Liver (tissue), 9 donors: ENCODE measurements around the gene ZSWIM8. TPM values are rescaled to one million over a fixed set of nuclear protein-coding genes. Genes with fewer than 3 reads are reported as not detected.

Experiments used
- DNase-seq: peaks from one replicate; pipeline ENCODE4 v3.0.0-alpha.2; 2017; ENCODE audit warnings: low spot score
- H3K27ac ChIP-seq, 2 donors: one replicate each; pipeline ENCODE4 v1.7.0; 2013; ENCODE audit warnings: inconsistent platforms in 2 of 2, low read length in 2 of 2, control low read depth in 1 of 2, low read depth in 1 of 2, mild to moderate bottlenecking in 1 of 2
- H3K27me3 ChIP-seq, 4 donors: one replicate each; pipeline versions ENCODE4 v1.6.1 to v1.7.0; 2013; ENCODE audit warnings: low read length in 3 of 4, inconsistent platforms in 1 of 4, mild to moderate bottlenecking in 1 of 4, moderate library complexity in 1 of 4; ENCODE audit not compliant: control insufficient read depth in 4 of 4, insufficient read depth in 4 of 4
- H3K36me3 ChIP-seq, 4 donors: one replicate each; pipeline versions ENCODE4 v1.6.1 to v1.7.0; 2013; ENCODE audit warnings: low read length in 3 of 4, mild to moderate bottlenecking in 3 of 4, low read depth in 1 of 4, moderate library complexity in 1 of 4; ENCODE audit not compliant: control insufficient read depth in 4 of 4, insufficient read depth in 3 of 4
- H3K4me1 ChIP-seq, 4 donors: one replicate each; pipeline versions ENCODE4 v1.6.1 to v1.7.0; 2013; ENCODE audit warnings: low read length in 3 of 4, mild to moderate bottlenecking in 3 of 4, moderate library complexity in 1 of 4; ENCODE audit not compliant: control insufficient read depth in 4 of 4, insufficient read depth in 4 of 4
- H3K4me3 ChIP-seq, 3 donors: one replicate each; pipeline versions ENCODE4 v1.6.1 to v1.7.0; 2013; ENCODE audit warnings: low read length in 3 of 3, control low read depth in 1 of 3, low read depth in 1 of 3, mild to moderate bottlenecking in 1 of 3
- H3K9ac ChIP-seq, 2 donors: one replicate each; pipeline ENCODE4 v1.7.0; 2013; ENCODE audit warnings: low read length in 2 of 2, mild to moderate bottlenecking in 2 of 2, moderate library complexity in 2 of 2, control low read depth in 1 of 2, low read depth in 1 of 2
- H3K9me3 ChIP-seq, 4 donors: one replicate each; pipeline versions ENCODE4 v1.6.1 to v1.7.0; 2013; ENCODE audit warnings: low read length in 3 of 4; ENCODE audit not compliant: control insufficient read depth in 4 of 4
- ATF3 ChIP-seq: IDR thresholded peaks from 2 replicates; pipeline ENCODE4 v1.6.1; 2016; ENCODE audit warnings: antibody characterized with exemption
- CTCF ChIP-seq: fragments of 150-350 bp; IDR thresholded peaks from 2 replicates; pipeline ENCODE4 v1.5.1; 2017; ENCODE audit warnings: improper control_type of control experiment, low read depth, low read length; ENCODE audit not compliant: missing input control
- EGR1 ChIP-seq, 2 donors: IDR thresholded peaks; 2 replicates each; pipeline ENCODE4 v1.6.1; 2016 to 2018; ENCODE audit warnings: antibody characterized with exemption in 2 of 2, low read depth in 2 of 2
- FOXA1 ChIP-seq: IDR thresholded peaks from 2 replicates; pipeline ENCODE4 v1.6.1; 2016; ENCODE audit warnings: antibody characterized with exemption
- FOXA2 ChIP-seq: IDR thresholded peaks from 2 replicates; pipeline ENCODE4 v1.6.1; 2016; ENCODE audit warnings: antibody characterized with exemption
- GABPA ChIP-seq, 2 donors: IDR thresholded peaks in 1 of 2; conservative IDR thresholded peaks in 1 of 2; 2 replicates each; pipeline ENCODE4 v1.6.1; 2016; ENCODE audit warnings: antibody characterized with exemption in 2 of 2, mild to moderate bottlenecking in 1 of 2, moderate library complexity in 1 of 2
- HNF4A ChIP-seq, 2 donors: conservative IDR thresholded peaks; 2 replicates each; pipeline ENCODE4 v1.6.1; 2016; ENCODE audit warnings: antibody characterized with exemption in 2 of 2, mild to moderate bottlenecking in 2 of 2
- HNF4G ChIP-seq: IDR thresholded peaks from 2 replicates; pipeline ENCODE4 v1.6.1; 2016; ENCODE audit warnings: antibody characterized with exemption
- JUND ChIP-seq, 2 donors: IDR thresholded peaks; 2 replicates each; pipeline ENCODE4 v1.6.1; 2016; ENCODE audit warnings: antibody characterized with exemption in 2 of 2
- MAX ChIP-seq: IDR thresholded peaks from 2 replicates; pipeline ENCODE4 v1.6.1; 2016; ENCODE audit warnings: antibody characterized with exemption
- NR2F2 ChIP-seq: IDR thresholded peaks from 2 replicates; pipeline ENCODE4 v1.6.1; 2016; ENCODE audit warnings: antibody characterized with exemption
- RAD21 ChIP-seq, 2 donors: IDR thresholded peaks; 2 replicates each; pipeline ENCODE4 v1.6.1; 2016; ENCODE audit warnings: antibody characterized with exemption in 2 of 2, mild to moderate bottlenecking in 2 of 2
- REST ChIP-seq: IDR thresholded peaks from 2 replicates; pipeline ENCODE4 v1.6.1; 2016; ENCODE audit warnings: antibody characterized with exemption, mild to moderate bottlenecking
- RXRA ChIP-seq, 2 donors: IDR thresholded peaks; 2 replicates each; pipeline ENCODE4 v1.6.1; 2017 to 2018; ENCODE audit warnings: antibody characterized with exemption in 2 of 2, mild to moderate bottlenecking in 1 of 2
- SP1 ChIP-seq: IDR thresholded peaks from 2 replicates; pipeline ENCODE4 v1.6.1; 2018; ENCODE audit warnings: antibody characterized with exemption, mild to moderate bottlenecking
- TAF1 ChIP-seq: conservative IDR thresholded peaks from 2 replicates; pipeline ENCODE4 v1.6.1; 2016; ENCODE audit warnings: antibody characterized with exemption, mild to moderate bottlenecking
- YY1 ChIP-seq: IDR thresholded peaks from 2 replicates; pipeline ENCODE4 v1.6.1; 2016; ENCODE audit warnings: antibody characterized with exemption, mild to moderate bottlenecking
- ZBTB33 ChIP-seq: IDR thresholded peaks from 2 replicates; pipeline ENCODE4 v1.6.1; 2016; ENCODE audit warnings: antibody characterized with exemption
- WGBS: extraction: QIAGEN DNeasy Blood & Tissue Kit; methylation state at CpG from one replicate; pipeline ENCODE4 v1.1.7; 2013; 5-methylcytosine and 5-hydroxymethylcytosine counted together
- polyA plus RNA-seq, 2 donors: library from polyadenylated mRNA; stranded (reverse) in 1 of 2; unstranded in 1 of 2; fragments of 200-250 nt in 1 of 2; fragments of >200 nt in 1 of 2; fragmentation: Nextera tagmentation in 1 of 2; extraction: Ambion mirVana in 1 of 2; gene quantifications; one replicate each; pipeline versions ENCODE4 v1.2.1 to v1.2.3, GENCODE V29; 2013 to 2015
- total RNA-seq, 2 donors: library from RNA; depleted of rRNA; stranded (reverse); fragments of >200 nt; gene quantifications; one replicate each; pipeline ENCODE4 v1.2.3, GENCODE V29; 2014
- donor health status: healthy.
- donor health status: healthy.
- donor health status: healthy.
- donor health status: healthy.
- donor health status: healthy.

ZSWIM8 gene
- total and polyA plus RNA-seq, 4 donors: 33.3 to 66.2 (median 44.4) TPM

- no peak for TF ChIP-seq REST
- no peak for TF ChIP-seq MAX
Observed at GRCh38 chr10:73812657-73813056, 27.3 kb downstream of the ZSWIM8 start (continued).

- Histone ChIP-seq H3K4me3 (no peak overlapping the region), H3K36me3 (peaks cover 0 to 7% (median 0%) of the 10 kb centered on the region in 4 donors), H3K9me3 (no peaks in the 10 kb centered on the region), H3K27me3 (no peaks in the 10 kb centered on the region), H3K4me1 (peaks cover 8 to 34% (median 26%) of the 10 kb centered on the region in 4 donors), H3K27ac (no peak overlapping the region), H3K9ac (no peak overlapping the region)
- DNase-seq: no peak
- TF ChIP-seq GABPA (IDR thresholded peaks at IDR 0.05 in 1 of 2, conservative IDR thresholded peaks at IDR 0.05 in 1 of 2) (no peak), FOXA2 (no peak), SP1 (no peak), TAF1 (no peak), EGR1 (IDR thresholded peaks at IDR 0.05; ENCODE audit: low read depth in 2 of 2) (no peak), MAX (no peak), HNF4G (no peak), NR2F2 (no peak), YY1 (no peak), FOXA1 (no peak), CTCF (no peak), REST (no peak), JUND (IDR thresholded peaks at IDR 0.05) (no peak), ATF3 (no peak), RAD21 (IDR thresholded peaks at IDR 0.05) (no peak), ZBTB33 (no peak), RXRA (IDR thresholded peaks at IDR 0.05) (no peak), HNF4A (conservative IDR thresholded peaks at IDR 0.05) (no peak)
- 91% methylated on average over 7 of the region's 7 CpGs for WGBS
Observed at GRCh38 chr10:73813333-73813732, 27.9 kb downstream of the ZSWIM8 start.
